SH-SY5Y (cell line): ENCODE results near the gene FBXO34.

ENCODE experiments used
- GATA2 ChIP-seq: IDR thresholded peaks from 2 replicates; pipeline ENCODE4 v1.6.1; 2011; ENCODE audit warnings: mild to moderate bottlenecking, low read depth, low read length
- GATA3 ChIP-seq: IDR thresholded peaks from 2 replicates; pipeline ENCODE4 v1.6.1; 2011; ENCODE audit warnings: low read depth, mild to moderate bottlenecking, low read length, moderate library complexity

- TF ChIP-seq GATA3 (no peak), GATA2 (no peak)
Observed at GRCh38 chr14:55381040-55381439, 109.8 kb downstream of the FBXO34 start.
